ENCODE results near the gene ARHGAP22. TPM values are rescaled to one million over a fixed set of nuclear protein-coding genes. Genes with fewer than 3 reads are reported as not detected.

Gene ARHGAP22
- polyA plus RNA-seq, 1 donor: 0.93 TPM

GRCh38 chr10:48533540-48533939 lies 71.3 kb downstream of the ARHGAP22 start:
- DNase-seq: no peak

GRCh38 chr10:48531486-48531885 lies 73.4 kb downstream of the ARHGAP22 start:
- DNase-seq: no peak

DNA sequence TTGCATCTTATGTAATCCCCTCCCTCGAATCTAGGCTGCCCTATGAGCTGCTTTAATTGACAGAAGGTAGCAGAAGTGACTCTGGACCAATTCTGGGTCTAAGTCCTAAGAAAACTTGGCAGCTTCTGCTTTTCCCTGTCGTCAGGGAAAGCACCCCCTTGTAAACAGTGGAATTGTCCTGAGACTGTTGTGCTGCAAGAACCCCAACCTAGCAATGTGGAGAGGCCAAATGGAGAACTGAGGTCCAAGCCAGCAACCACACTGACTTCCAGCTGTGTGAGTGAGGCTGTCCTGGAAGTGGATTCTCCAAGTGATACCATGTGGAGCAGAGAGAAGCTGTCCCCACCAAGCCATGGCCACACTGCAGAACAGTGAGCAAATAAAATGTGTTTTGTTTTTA lies 75.5 kb downstream of the ARHGAP22 start:
- DNase-seq: no peak

- DNase-seq: no peak
Observed at GRCh38 chr10:48527756-48528155, 77.1 kb downstream of the ARHGAP22 start.

GRCh38 chr10:48526846-48527505 lies 77.9 kb downstream of the ARHGAP22 start:
- no peak for DNase-seq

- DNase-seq: no peak
Observed at GRCh38 chr10:48526011-48526821, 78.7 kb downstream of the ARHGAP22 start.

DNA sequence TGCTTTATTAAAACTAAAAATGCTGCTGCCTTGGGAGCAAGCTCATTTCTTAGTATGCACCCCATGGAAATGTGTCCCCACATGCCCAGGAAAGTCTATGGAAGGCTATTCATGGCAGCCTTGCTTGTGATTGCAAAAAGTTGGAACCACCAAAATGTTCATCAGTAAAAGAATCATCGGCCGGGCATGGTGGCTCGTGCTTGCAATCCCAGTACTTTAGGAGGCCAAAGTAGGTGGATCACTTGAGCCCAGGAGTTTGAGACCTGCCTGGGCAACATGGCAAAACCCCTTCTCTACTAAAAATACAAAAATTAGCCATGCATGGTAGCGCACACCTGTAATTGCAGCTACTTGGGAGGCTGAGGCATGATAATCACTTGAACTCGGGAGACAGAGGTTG lies 79.8 kb downstream of the ARHGAP22 start:
- no peak for DNase-seq

GRCh38 chr10:48523820-48524758 lies 80.8 kb downstream of the ARHGAP22 start:
- no peak for DNase-seq

GRCh38 chr10:48523212-48523819 lies 81.6 kb downstream of the ARHGAP22 start:
- peak; percentile 59 for DNase-seq

- no peak for DNase-seq
Observed at GRCh38 chr10:48522011-48522765, 82.7 kb downstream of the ARHGAP22 start.

DNA sequence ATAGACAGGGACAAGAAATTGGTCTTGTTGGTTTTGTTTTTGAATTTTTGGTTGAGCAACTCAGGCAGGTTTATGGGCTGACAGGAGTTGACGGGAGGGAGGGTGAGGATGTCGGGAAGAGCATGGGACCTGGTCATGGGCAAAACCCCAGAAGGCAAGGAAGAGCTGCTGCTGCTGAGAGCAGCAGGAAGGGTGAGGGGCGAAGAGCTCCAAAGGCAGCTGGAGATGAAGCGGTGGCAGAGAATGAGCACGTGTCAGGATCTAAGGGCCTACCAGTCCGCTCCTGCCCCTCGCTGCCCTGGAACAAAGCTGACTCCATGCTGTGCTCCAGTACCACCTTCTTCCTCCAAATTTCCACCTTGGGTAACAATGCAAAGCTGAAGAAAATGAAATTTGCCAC lies 84.3 kb downstream of the ARHGAP22 start:
- no peak for DNase-seq

- DNase-seq: no peak
Observed at GRCh38 chr10:48520184-48520506, 84.7 kb downstream of the ARHGAP22 start.

DNA sequence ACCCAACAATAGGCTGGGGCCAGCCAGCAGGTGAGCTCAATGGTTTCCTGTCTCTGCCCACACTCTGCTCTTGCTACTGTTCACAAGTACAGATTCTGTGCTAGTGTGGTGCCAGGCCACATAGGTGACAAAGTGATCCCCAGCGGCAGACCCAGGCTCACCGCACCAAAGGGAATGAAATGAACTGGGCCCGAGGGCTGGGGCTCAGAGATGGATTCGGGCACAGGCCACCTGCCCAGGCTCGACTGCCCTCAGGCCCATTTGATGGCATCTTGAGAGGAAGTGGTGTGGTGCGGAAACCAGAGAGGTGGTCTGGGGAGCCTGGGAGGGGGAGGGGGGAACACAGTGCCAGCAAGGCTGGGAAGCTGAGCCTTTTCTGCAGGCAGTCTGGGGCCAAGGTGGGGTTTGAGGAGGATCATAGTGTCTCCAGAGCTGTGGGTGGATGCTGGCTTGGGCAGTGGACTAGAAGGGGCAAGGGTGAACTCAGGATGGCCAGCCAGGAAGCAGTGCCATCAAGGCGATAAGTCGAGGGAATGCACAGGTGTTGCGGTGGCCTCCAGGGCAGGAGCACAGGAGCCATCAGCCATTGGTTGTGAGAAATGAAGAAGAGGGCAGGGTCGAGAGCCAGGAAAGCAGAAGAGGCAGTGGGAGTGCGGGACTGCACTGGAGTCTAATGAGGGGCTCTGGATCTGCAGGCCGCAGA lies 85.2 kb downstream of the ARHGAP22 start:
- DNase-seq: no peak

DNA sequence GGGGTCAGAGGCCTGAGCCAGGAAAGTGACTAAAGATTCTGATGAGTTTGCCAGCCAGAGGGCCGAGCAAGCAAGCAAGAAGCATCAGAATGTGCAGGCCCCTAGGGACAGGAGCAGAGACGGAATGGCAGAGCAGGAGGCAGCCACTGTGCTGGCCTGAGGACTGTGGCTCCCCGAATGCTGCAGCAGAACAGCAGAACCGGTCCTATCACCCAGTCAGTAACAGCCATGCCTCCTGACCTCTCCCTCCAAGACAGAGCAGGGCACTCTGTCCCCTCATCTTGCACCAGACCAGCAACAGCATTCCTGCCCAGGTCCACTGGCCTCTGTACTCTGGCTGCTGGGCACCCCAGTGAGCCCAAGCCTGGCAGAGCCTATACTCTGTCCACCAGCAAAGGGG lies 85.9 kb downstream of the ARHGAP22 start:
- DNase-seq: no peak

DNA sequence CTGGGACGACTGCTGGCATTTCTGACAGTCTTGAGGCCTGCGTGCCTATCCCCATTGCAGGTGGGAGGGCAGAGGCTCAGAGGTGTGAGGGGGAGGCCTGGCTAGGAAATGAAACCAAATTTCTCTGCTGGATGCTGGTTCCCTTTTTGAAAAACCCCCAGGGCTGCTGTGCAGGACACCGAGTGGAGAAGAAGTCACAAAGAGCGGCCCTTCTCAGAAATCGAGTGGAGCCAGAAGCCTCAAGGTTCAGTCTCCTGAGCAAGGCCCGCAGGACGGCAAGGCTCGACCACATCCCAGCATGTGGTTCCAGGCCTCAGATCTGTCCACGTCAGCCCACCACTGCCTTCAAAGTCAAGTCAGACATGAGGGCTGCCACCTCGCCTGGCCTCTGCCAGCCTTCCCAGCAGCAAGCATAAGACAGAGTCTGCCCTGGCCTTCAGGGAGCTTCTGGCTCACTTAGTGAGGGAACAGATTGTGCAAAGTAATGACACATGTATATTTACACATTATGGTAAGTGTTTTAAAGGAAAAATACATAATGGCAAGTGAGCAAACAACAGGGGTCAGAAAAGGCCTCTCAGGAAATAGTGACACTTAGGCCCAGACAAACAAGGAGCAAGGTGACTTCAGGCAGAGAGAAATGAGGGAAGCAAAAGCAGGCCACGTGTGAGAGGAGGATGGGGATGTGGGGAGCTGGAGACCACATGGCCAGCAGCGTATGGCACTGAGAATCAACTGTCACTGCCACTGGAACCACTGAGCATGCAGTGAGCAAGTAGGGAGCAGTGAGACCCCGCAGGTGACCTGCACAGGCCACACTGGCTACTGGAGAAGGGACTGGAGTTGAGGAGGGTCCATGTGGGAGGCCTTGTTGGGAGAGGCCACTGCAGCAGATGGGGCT lies 86.7 kb downstream of the ARHGAP22 start:
- DNase-seq: no peak

- no peak for DNase-seq
Observed at GRCh38 chr10:48517482-48517881, 87.4 kb downstream of the ARHGAP22 start.

GRCh38 chr10:48516911-48517310 lies 88.0 kb downstream of the ARHGAP22 start:
- no peak for DNase-seq

DNA sequence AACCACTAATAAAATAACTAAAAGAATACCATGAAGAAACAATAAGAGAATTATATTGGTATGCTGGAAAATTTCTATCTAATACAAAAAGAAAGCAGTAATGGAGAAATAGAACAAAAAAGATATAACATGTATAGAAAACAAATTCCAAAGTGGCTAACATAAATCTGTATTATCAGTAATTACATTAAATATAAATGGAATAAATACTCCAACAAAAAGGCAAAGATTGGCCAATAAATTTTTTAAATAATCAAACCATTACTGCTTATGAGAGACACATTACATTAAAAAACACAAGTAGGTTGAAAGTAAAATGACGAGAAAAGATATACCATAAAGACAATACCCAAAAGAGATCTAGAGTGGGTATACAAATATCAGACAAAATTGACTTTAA lies 90.0 kb downstream of the ARHGAP22 start:
- DNase-seq: no peak

- no peak for DNase-seq
Observed at GRCh38 chr10:48514255-48514654, 90.6 kb downstream of the ARHGAP22 start.

GRCh38 chr10:48512861-48513260 lies 92.0 kb downstream of the ARHGAP22 start:
- no peak for DNase-seq
